Fibroblast of pulmonary artery (primary cell): Measurements from ENCODE around the gene GHRHR.

Experiments
- DNase-seq: peaks from one replicate; pipeline ENCODE4 v3.0.0-alpha.2; 2010; ENCODE audit warnings: low read depth
- H3K4me3 ChIP-seq: replicated peaks from 2 replicates; pipeline ENCODE4 v1.5.1; 2011; ENCODE audit warnings: low read depth, mild to moderate bottlenecking, control low read depth, low read length, moderate library complexity
- CTCF ChIP-seq: IDR thresholded peaks from 2 replicates; pipeline ENCODE4 v1.5.1; 2011; ENCODE audit warnings: mild to moderate bottlenecking, control low read depth, low read length, inconsistent platforms; ENCODE audit errors: missing control alignments

GHRHR gene

GRCh38 chr7:31000161-31000693 lies 36.5 kb downstream of the GHRHR start:
- no peak for DNase-seq
- TF ChIP-seq CTCF: no peak
- H3K4me3 ChIP-seq: no peak overlapping the region

GRCh38 chr7:31000779-31001178 lies 37.0 kb downstream of the GHRHR start:
- no peak for DNase-seq
- TF ChIP-seq CTCF: no peak
- no peak overlapping the region for H3K4me3 ChIP-seq

GRCh38 chr7:31002256-31002655 lies 38.5 kb downstream of the GHRHR start:
- DNase-seq: no peak
- no peak overlapping the region for H3K4me3 ChIP-seq
- TF ChIP-seq CTCF: no peak

- DNase-seq: no peak
- no peak overlapping the region for H3K4me3 ChIP-seq
- no peak for TF ChIP-seq CTCF
These were observed 39.3 kb downstream of the GHRHR start for GRCh38 chr7:31003097-31003496.

GRCh38 chr7:31003721-31004120 lies 40.0 kb downstream of the GHRHR start:
- H3K4me3 ChIP-seq: no peak overlapping the region
- no peak for DNase-seq
- no peak for TF ChIP-seq CTCF

GRCh38 chr7:31004393-31004792 lies 40.6 kb downstream of the GHRHR start:
- no peak for TF ChIP-seq CTCF
- DNase-seq: no peak

GRCh38 chr7:31006857-31007256 lies 43.1 kb downstream of the GHRHR start:
- no peak for TF ChIP-seq CTCF
- no peak overlapping the region for H3K4me3 ChIP-seq
- no peak for DNase-seq

More at GRCh38 chr7:31004393-31004792, 40.6 kb downstream of the GHRHR start:
- no peak overlapping the region for H3K4me3 ChIP-seq
